ENCODE data around the gene FAM237A.

GRCh38 chr2:206627632-206628031 lies 14.7 kb upstream of the FAM237A start:
- no peak for TF ChIP-seq POLR2AphosphoS5 (IDR thresholded peaks at IDR 0.05)
- TF ChIP-seq CTCF (IDR thresholded peaks at IDR 0.05), result no peak

Measured in transverse colon (tissue), 4 donors.